ENCODE results near the gene CNTNAP2. TPM values are rescaled to one million over a fixed set of nuclear protein-coding genes. Genes with fewer than 3 reads are reported as not detected.

CNTNAP2 gene
- total and polyA plus RNA-seq, 8 donors = 0.09 to 1.1 (median 0.38) TPM

DNA sequence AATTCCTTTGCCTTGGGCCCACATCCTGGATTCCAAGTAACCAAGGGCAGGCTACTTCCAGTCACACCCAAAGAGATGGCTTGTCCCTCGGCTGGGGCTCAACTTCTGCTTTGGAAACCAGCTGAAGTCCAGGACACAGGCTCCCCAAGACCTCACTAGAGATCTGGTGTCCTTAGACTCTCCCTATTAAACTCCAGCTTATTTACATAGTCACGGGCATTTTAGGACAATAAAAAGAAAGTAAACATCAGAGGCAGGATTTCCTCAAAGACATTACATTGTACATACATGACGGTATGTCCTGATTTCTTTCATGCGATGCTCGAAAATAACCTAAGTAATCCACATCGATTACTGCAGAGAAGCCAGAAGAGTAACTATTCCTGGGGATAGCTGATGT, 2012.4 kb downstream of the CNTNAP2 start:
- Histone ChIP-seq H3K27me3 (no peaks in the 10 kb centered on the region), H3K27ac (no peak overlapping the region), H3K4me1 (no peaks in the 10 kb centered on the region), H3K9me3 (no peaks in the 10 kb centered on the region), H3K36me3 (no peaks in the 10 kb centered on the region), H3K4me3 (no peak overlapping the region)
- intact Hi-C loops (cut with DNase I) = no loop called here
- FAIRE-seq = no peak
- no peak for DNase-seq
- WGBS, 2 donors = 78 to 81% methylated on average over 6 of the region's 6 CpGs
- no peak for ATAC-seq
- TF ChIP-seq, protein P1, sequence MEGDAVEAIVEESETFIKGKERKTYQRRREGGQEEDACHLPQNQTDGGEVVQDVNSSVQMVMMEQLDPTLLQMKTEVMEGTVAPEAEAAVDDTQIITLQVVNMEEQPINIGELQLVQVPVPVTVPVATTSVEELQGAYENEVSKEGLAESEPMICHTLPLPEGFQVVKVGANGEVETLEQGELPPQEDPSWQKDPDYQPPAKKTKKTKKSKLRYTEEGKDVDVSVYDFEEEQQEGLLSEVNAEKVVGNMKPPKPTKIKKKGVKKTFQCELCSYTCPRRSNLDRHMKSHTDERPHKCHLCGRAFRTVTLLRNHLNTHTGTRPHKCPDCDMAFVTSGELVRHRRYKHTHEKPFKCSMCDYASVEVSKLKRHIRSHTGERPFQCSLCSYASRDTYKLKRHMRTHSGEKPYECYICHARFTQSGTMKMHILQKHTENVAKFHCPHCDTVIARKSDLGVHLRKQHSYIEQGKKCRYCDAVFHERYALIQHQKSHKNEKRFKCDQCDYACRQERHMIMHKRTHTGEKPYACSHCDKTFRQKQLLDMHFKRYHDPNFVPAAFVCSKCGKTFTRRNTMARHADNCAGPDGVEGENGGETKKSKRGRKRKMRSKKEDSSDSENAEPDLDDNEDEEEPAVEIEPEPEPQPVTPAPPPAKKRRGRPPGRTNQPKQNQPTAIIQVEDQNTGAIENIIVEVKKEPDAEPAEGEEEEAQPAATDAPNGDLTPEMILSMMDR (IDR thresholded peaks at IDR 0.05) = no peak

DNA sequence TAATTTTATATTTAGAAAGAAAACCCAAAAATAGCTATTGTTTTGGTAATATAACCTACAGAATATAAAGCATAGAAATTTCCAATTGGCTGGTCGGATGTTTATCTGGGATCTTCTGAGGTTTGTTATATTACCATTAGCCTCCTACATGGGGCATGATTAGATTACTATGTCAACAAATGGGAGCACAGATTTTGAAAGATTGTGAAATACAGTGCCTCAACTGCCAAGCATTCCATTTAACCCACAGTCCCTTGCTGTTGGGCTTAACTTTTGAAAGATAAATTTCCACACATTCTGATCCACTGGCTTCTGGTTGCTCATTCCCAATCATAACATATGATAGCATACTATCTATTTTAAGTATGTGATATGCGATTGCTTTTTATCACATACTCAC, 2018.5 kb downstream of the CNTNAP2 start:
- FAIRE-seq = no peak
- TF ChIP-seq, protein P1 (IDR thresholded peaks at IDR 0.05) = no peak
- WGBS, 2 donors = 48 to 49% methylated on average over 2 of the region's 2 CpGs

DNA sequence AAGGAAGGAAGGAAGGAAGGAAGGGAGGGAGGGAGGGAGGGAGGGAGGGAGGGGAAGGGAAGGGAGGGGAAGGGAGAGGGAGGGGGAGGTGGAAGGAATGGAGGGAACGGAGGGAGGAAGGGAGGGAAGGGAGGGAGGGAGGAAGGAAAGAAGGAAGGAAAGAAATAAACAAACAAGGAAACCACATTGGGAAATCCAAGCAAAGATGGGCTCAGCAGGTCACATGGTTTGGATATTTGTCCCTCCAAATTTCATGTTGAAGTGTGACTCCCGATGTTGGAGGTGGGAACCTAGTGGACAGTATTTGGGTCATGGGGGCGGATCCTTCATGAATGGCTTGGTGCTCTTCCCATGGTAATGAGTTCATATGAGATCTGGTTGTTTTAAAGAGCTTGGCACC, 2019.4 kb downstream of the CNTNAP2 start:
- TF ChIP-seq, protein P1 (IDR thresholded peaks at IDR 0.05) = no peak
- H3K27me3 ChIP-seq = no peaks in the 10 kb centered on the region
- DNase-seq (no peak), ATAC-seq (no peak), FAIRE-seq (no peak)
- H3K4me1 ChIP-seq = no peaks in the 10 kb centered on the region
- intact Hi-C loops (cut with DNase I) = no loop called here
- H3K9me3 ChIP-seq = no peaks in the 10 kb centered on the region
- WGBS, 2 donors = 91 to 93% methylated on average over 3 of the region's 3 CpGs
- H3K4me3 ChIP-seq = no peak overlapping the region
- no peaks in the 10 kb centered on the region for H3K36me3 ChIP-seq
- no peak overlapping the region for H3K27ac ChIP-seq

More for the DNA sequence above, 2018.5 kb downstream of the CNTNAP2 start:
- intact Hi-C loops (cut with DNase I) = no loop called here
- H3K9me3 ChIP-seq = no peaks in the 10 kb centered on the region
- DNase-seq (no peak), ATAC-seq (peak in 1 of 4 donors; percentile 38)
- no peak overlapping the region for H3K27ac ChIP-seq
- no peak overlapping the region for H3K4me3 ChIP-seq
- H3K36me3 ChIP-seq = no peaks in the 10 kb centered on the region
- no peaks in the 10 kb centered on the region for H3K27me3 ChIP-seq
- H3K4me1 ChIP-seq = no peaks in the 10 kb centered on the region

DNA sequence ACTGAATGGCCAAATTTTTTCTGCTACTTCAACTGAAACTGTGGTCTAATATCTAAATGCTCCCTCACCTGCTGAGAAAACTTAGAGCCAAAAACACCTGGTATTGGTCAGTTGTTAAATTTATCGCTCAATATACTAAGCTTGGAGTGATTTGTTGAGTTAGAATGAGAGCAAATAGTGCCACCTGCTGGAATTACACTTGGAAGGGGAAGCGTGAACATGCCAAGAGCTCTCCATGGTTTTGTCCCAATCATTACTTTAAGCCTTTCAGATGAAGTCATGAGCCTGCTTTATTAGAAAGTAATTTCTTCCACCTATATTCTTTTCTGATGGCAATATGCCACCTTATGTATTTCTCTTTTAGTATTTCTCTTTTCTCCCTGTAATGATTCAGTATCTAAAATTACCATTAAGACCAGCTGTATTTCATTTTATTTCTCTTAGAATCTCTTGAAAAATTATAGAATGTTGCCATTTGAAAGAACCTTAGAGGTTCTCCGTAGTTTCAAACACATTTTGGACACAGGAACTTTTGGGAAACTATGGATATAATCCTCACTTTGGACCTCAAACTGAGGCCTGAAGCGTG, 2026.2 kb downstream of the CNTNAP2 start:
- peak; percentile 90 to 98 (median 94) for ATAC-seq

DNA sequence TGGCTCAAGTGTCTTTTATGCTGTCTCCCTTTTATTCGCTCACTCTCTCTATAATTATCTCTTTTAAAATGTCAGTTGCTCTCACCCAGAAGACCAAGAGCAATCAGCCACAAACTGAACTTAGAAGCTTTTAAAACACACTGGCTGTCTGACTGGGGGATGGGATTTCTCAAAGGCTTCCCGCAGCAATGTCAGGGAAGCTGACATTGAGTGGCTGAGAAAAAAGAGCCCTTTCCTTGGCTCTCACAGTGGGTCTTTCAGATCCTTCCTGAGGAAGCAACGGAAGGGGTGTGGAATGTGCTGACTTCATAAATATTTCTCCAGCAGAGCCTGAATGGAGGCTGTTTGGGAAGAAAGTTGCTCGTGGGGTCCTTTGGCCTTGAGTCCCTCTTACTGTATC, 2028.2 kb downstream of the CNTNAP2 start:
- 69 to 70% methylated on average over 4 of the region's 4 CpGs for WGBS, 2 donors
- TF ChIP-seq, protein P1 (IDR thresholded peaks at IDR 0.05) = no peak
- ATAC-seq = no peak

More for the DNA sequence above, 2026.2 kb downstream of the CNTNAP2 start:
- TF ChIP-seq, protein P1 (IDR thresholded peaks at IDR 0.05) = peak; percentile 26 to 51 (median 30)
- WGBS, 2 donors = 32 to 37% methylated on average over 4 of the region's 4 CpGs
- Histone ChIP-seq H3K9me3 (no peaks in the 10 kb centered on the region), H3K36me3 (no peaks in the 10 kb centered on the region), H3K4me3 (no peak overlapping the region), H3K27ac (no peak overlapping the region), H3K4me1 (peaks cover 0 to 5% (median 0%) of the 10 kb centered on the region in 3 donors), H3K27me3 (no peaks in the 10 kb centered on the region)
- DNase-seq (peak in 4 of 6 donors; percentile 24 to 63 (median 46)), FAIRE-seq (no peak)
- intact Hi-C loops (cut with DNase I) = no loop called here

More for the DNA sequence above, 2028.2 kb downstream of the CNTNAP2 start:
- DNase-seq (no peak), FAIRE-seq (no peak)
- Histone ChIP-seq H3K27me3 (no peaks in the 10 kb centered on the region), H3K9me3 (no peaks in the 10 kb centered on the region), H3K4me1 (peaks cover 0 to 5% (median 0%) of the 10 kb centered on the region in 3 donors), H3K4me3 (no peak overlapping the region), H3K27ac (no peak overlapping the region), H3K36me3 (no peaks in the 10 kb centered on the region)
- intact Hi-C loops (cut with DNase I) = no loop called here
